Activated CD8-positive, alpha-beta memory T cell treated with anti-CD3 and anti-CD28 coated beads for 36 hours (primary cell): ENCODE measurements around the gene NFYB. TPM values are rescaled to one million over a fixed set of nuclear protein-coding genes. Genes with fewer than 3 reads are reported as not detected.
"Not testable (repeated sequence)": the region's sequence is repeated elsewhere in the genome, so short reads cannot be mapped to it uniquely, and the experiment has no call there.

Source experiments
- CTCF ChIA-PET: fragments of 350-600 bp; sonication (Branson Sonifier 250); formaldehyde crosslinking; loops from one replicate; lab custom pipeline; 2021; ENCODE audit warnings: antibody characterized with exemption; lab: Charles Lee
- POLR2A ChIA-PET: fragments of 350-600 bp; sonication (Branson Sonifier 250); formaldehyde crosslinking; loops from one replicate; lab custom pipeline; 2021; ENCODE audit warnings: antibody characterized with exemption; lab: Charles Lee
- total RNA-seq, 2 experiments: library from RNA; stranded (reverse); gene quantifications; one replicate each; pipeline ENCODE4 v1.2.3, GENCODE V29; 2021

NFYB gene
- total RNA-seq, 2 experiments from 2014 or later: 26.2 to 29.6 TPM

DNA sequence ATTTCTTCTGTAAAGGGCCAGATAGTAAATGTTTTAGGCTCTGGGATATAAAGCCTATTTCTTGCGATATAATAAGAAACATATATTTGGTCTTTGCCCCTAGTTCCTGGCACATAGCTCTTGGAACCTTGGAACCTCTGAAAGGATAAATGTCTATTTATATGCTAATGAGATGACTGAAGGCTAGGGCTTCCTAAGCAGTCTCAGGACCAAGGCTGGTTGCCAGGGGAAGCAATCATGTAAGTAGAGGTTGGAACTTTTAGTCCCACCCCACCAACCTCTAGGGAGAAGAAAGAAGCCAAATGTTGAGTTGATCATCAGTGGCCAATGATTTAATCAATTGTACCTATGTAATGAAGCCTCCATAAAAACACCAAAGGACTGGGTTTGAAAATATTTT is 26.6 kb upstream of the NFYB start:
- CTCF ChIA-PET: no interaction called here
- POLR2A ChIA-PET: no interaction called here

DNA sequence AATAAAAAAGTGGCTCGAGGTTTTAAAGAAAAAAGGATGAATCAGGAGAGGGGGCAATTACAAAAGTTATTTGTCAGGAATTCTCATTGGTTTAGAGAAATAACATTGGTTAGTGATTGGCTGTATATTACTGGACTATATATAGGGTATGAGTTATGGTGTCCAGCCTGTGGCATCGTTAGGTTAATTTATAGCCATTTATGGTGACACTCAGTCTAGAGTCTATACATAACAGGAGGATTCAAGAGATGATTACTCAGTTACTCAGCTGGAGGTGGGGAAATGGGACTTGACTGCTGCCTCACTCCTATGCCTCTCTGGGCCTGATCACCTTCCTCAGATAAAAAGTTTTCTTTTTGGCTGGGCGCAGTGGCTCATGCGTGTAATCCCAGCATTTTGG is 25.6 kb upstream of the NFYB start:
- POLR2A ChIA-PET: no interaction called here

DNA sequence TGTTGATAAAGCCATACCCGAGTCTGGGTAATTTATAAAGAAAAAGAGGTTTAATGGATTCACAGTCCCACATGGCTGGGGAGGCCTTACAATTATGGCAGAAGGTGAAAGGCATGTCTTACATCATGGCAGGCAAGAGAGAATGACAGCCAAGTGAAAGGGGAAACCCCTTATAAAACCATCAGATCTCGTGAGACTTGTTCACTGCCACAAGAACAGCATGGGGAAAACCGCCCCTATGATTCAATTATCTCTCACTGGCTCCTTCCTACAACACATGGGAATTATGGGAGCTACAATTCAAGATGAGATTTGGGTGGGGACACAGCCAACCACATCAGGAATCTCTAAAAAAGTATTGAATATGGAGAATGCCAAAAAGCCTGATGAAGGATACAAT is 25.0 kb upstream of the NFYB start:
- POLR2A ChIA-PET, CTCF ChIA-PET: not testable (repeated sequence)

More for the DNA sequence above, 25.6 kb upstream of the NFYB start:
- CTCF ChIA-PET: no interaction called here

DNA sequence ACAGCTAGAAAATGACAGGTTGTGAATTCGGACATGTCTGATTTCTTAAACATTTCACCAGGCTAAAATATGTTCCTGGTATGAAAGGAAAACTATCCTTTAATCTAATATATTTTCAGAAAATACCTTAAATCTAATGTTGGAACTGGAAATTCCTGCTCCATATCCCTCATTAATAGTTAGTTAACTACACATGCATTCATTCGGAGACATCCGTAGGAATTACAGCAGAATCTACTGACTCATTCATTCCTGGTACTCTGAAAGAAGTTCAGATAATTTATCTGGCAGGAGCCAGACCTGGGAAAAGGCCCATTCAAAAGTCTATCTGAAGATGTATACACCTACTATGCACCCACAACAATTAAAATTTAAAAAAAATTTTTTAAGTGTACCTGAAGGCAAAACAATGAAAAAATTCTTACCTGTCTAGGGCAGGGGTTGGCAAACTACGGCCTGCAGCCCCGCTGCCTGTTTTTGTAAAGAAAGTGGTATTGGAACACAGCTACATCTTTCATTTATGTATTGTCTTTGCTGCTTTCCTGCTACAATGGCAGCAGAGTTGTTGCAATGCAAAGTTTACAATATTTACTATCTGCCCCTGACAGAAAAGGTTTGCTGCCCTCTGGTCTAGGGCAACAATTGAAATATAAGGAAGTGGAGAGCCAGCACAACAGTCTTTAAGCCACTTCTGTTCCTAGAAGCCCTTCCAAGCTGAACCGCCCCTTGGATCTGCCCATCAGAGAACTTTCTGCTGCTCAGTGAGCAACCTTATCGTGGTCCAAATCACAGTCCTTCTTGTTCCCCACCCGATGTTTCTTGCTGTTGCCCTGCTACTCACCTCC is 17.9 kb upstream of the NFYB start:
- CTCF ChIA-PET: no interaction called here
- POLR2A ChIA-PET: no interaction called here

DNA sequence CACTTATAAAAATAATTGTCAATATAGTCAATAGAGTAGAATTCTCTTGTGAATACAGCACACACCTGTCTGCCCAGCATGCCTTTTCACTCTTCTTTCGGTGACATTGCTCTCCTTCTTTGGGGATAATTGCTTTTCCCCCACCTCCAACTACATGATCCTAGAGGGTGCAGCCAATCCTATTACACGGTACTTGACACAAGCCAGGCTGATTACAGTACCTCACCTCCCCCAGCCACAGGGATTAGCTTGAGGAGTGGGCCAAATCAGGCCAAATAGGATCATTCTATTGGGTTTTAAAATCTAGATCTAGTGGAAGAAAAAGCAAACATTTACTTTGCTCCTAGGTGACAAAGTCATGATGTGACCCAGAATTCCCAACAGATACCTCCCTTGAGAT is 16.8 kb upstream of the NFYB start:
- CTCF ChIA-PET: no interaction called here
- POLR2A ChIA-PET: interaction anchor here (0.6 kb wide), 2 partner anchors 29 to 906 kb away, joined by 6 to 10 read pairs; no protein-coding TSS in a partner anchor

DNA sequence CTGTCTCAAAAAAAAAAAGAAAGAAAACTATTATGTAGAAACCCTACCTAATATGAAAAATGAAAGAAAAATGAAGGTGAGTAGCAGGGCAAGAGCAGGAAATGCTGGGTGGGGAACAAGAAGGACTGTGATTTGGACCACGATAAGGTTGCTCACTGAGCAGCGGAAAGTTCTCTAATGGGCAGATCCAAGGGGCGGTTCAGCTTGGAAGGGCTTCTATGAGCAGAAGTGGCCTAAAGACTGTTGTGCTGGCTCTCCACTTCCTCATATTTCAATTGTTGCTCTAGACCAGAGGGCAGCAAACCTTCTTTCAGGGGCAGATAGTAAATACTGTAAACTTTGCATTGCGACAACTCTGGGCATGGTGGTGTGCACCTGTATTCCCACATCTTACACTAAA is 16.3 kb upstream of the NFYB start:
- ChIA-PET POLR2A (interaction anchor here (0.6 kb wide), 1 partner anchor 906 kb away, joined by 10 read pairs; no protein-coding TSS in a partner anchor), CTCF (no interaction called here)

DNA sequence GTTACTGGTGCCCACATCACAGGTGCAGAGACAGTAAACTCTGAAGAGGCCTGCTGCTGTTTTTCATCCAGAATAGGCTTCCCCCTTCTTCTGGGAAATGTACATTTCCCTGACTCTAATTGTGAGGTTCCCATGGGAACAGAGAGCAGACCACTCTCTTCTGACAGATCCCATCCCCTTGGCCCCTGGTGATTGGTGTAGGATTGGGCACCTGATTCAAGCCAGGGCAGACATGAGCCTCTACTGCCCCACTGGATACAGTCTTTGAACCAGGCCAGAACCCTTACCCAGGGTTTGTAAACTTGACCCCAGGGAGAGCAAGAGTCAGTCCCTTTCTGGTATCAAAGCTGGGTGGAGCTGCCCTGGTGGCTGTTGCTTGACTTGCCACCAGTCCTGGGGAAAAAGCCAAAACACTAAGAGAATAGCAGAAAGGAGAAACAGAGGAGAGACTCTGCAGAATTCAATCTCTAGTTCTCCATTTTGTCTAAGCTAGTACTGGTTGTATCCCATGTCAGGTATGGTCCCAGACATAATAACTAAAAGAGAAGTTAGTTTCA is 14.8 kb upstream of the NFYB start:
- CTCF ChIA-PET: no interaction called here
- POLR2A ChIA-PET: no interaction called here

DNA sequence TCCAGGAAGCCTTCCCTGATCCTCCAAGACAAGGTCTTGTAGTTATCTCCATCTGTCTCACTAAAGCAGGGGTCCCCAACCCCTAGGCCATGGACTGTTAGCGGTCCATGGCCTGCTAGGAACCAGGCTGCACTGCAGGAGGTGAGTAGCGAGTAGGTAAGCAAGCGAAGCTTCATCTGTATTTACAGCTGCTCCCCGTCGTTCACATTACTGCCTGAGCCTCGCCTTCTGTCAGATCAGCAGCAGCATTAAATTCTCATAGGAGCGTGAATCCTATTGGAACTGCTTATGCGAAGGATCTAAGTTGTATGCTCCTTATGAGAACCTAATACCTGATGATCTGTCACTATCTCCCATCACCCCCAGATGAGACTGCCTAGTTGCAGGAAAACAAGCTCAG is 12.4 kb upstream of the NFYB start:
- ChIA-PET CTCF (no interaction called here), POLR2A (no interaction called here)

DNA sequence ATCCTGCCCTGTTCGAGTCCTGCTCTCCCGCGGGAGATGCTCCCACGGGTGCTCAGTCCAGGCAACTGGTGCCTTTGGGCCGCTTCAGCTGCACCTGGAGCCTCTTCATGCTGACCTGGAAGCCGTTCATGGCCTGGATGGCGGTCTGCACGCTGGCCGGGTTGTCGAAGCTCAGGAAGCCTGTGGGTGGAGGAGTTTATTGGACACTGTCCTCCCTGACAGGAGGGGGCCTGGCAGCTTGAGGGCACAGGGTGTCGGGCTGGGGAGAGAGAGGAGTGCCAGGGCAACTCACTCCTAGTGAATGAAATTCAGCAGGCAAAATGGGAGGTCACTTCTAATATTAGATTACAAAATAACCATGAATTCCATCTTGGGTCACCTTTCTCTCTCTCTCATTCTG is 9.3 kb upstream of the NFYB start:
- ChIA-PET CTCF (no interaction called here), POLR2A (no interaction called here)

DNA sequence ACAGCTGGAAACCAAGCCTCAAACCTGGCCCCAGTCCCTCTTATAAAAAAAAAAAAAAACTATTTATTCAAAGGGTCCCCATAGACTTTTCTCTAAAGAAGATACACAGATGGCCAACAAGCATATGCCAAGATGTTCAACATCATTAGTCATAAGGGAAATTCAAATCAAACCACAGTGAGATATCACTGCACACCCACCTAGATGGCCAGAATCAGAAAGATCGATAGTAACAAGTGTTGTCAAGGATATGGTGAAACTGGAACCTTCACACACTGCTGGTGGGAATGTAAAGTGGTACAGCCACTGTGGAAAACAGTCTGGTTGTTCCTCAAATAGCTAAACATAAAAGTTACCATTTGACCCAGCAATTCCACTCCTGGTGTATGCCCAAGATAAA is 5.9 kb upstream of the NFYB start:
- ChIA-PET CTCF (interaction anchor here (0.9 kb wide), 1 partner anchor 87 kb away, joined by 3 read pairs; no protein-coding TSS in a partner anchor), POLR2A (no interaction called here)

DNA sequence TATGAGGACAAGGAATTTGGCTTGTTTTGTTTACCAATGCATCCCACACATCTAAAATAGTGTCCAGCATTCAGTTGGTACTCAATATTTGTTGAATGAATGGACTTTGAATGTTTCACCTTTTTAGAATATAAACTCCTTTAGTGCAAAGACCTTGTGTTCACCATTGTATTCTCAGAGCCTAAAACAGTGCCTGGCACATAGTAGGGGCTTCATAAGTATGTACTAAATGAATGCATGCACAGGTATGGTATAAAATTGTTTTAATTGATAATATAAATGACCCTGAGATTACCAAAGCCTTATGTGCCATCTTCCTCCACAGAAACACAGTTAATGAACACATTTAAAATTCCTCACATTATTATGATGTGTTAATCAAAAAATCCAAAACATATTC is 5.0 kb upstream of the NFYB start:
- CTCF ChIA-PET: no interaction called here
- POLR2A ChIA-PET: no interaction called here

DNA sequence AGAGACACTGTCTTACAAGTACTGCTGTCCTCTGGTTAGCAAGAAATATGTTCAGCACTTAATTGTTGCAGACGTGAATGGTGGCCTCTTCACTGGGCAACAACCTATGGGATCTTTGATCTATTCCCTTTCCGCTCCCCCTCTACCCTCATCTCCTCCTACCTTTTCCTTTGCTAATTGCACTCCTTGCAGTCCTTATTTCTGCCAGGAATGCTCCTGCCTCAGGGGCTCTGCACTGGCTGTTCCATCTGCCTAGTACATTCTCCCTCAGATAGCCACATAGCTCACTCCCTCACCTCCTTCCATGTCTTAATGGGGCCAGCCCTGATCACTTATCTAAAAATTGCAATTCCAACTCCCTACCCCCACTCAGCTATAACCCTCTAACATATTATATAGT is 4.5 kb upstream of the NFYB start:
- ChIA-PET CTCF (no interaction called here), POLR2A (interaction anchor here (0.6 kb wide), 1 partner anchor 213 kb away, joined by 3 read pairs; no protein-coding TSS in a partner anchor)

DNA sequence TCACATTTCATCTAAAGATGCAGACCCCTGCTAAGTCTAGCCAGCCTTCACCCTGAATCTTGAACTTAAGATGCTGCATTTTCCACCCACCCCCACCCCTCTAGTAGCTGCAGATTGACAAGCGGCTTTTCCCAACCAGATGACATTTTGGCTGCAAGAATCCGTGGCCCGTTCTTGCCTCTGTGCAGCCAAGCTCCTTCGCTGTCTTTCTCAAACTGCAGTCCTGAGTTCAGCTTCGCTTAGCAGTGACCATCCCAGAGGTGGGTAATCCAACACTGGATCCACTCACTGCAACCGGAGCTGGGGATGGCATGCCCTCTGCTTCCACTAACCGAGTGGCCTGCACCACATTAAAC is 765 bp upstream of the NFYB start:
- POLR2A ChIA-PET: interaction anchor here (0.5 to 2.2 kb wide), 7 partner anchors 42 to 173 kb away, joined by 3 to 18 read pairs (median 5); partner anchors contain the start of genes EID3, HCFC2 and TDG
- CTCF ChIA-PET: interaction anchor here (1.3 to 1.6 kb wide), 2 partner anchors 74 to 209 kb away, joined by 3 to 4 read pairs; partner anchors contain the start of gene HCFC2

DNA sequence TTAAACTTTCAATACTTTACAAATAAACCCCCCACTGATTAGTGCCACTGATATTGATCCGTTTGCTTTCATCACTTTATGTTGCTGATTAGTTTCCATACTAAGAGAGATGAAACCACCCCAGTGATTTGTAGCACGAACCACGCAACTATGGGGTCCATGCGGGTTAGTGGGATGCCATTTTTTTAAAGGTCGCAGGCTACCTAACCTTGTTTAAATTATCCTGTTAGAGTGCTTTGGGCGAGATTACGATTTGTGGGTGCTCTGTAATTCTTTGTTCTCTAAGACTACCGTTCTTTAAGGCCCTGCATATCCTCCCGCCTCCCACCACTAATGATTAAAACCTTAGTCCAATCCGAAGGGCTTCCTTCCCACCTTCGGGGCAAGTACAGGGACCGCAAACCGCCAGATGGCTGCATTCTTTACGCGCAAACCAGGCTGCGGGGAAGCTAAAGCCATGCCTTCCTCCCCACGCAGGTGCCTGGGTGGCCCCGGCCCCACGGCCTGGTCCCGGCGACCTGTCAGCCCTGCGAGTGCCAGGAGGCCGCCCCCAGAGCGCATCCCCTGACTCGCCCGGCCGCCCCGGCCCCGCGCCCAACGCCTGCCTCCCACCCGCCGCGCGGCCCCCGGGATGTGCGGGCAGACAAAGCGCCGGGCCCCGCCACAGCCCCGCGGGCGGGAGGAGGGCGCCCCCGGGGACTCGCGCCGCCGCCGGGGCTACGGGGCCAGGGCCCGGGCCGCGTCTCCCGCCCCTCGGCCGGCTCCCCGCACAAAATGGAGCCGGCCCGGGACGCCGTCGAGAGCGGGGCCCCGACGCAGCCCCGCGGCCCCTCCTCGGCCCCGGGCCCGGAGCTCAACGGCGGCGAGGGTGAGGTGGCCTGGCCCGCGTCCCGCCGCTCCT is 759 bp downstream of the NFYB start:
- CTCF ChIA-PET: interaction anchor here (1.0 to 1.6 kb wide), 3 partner anchors 9 to 208 kb away, joined by 3 to 4 read pairs (median 3); partner anchors contain the start of gene HCFC2
- POLR2A ChIA-PET: interaction anchor here (0.9 to 2.2 kb wide), 10 partner anchors 41 to 297 kb away, joined by 3 to 18 read pairs (median 5); partner anchors contain the start of genes EID3, HCFC2, HSP90B1 and NT5DC3

DNA sequence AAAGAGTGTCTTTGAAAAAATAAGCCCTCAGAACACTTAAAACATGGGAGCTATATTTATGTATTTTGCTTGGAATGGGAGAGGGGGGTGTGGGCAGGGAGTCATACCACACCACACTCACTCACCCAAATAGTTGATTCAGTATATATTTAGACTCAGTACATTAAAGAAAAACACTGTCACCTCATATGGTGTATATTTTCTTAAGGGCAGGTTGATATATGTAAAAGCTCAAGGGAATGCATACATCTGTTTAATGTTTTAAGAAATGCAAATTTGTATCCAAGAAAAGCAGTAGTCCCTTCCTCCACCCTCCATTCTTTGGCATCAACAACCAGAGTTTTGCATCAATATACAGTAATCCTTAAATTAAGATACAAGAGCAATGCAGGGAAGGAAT is 1.4 kb downstream of the NFYB start:
- POLR2A ChIA-PET: interaction anchor here (1.0 kb wide), 1 partner anchor 152 kb away, joined by 5 read pairs; no protein-coding TSS in a partner anchor
- CTCF ChIA-PET: no interaction called here

DNA sequence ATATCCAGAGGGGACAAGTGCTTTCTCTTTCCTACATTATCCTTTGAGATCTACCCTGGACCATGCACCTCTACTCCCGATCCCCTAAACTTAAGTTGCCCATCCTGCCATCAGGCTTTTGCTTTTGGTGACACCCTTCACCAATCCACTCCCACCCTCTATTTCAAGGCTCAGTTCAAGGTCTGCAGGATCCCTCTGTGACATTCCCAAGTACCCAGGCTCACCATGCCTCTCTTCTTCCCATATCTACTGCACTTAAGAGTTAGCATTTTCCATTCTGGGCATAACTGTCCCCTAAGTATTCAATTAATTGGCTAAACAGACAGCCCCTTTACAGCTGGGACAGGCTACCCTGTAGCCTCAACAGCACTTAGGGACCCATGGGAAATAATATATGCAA is 3.1 kb downstream of the NFYB start:
- CTCF ChIA-PET: no interaction called here

DNA sequence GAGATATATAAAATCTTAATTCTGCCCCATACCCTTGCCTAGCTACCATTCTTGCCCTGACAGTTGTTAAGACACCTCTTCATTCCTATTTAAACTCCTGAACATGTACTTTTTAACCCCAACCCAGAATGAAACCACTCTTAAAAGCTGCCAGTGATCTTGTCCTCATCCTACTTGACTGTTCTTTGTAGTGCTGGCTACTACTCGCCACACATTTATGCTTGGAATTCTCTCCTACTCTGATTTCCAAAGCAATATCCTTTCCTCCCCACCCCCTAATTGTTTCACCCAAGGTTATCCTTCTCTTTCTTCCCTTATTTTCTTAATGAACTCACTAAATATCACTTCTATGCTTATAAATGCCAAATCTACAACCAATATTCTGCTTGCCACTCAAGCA is 4.1 kb downstream of the NFYB start:
- ChIA-PET POLR2A (no interaction called here), CTCF (interaction anchor here (0.6 kb wide), 1 partner anchor 1221 kb away, joined by 4 read pairs; no protein-coding TSS in a partner anchor)

More for the DNA sequence above, 3.1 kb downstream of the NFYB start:
- POLR2A ChIA-PET: no interaction called here

DNA sequence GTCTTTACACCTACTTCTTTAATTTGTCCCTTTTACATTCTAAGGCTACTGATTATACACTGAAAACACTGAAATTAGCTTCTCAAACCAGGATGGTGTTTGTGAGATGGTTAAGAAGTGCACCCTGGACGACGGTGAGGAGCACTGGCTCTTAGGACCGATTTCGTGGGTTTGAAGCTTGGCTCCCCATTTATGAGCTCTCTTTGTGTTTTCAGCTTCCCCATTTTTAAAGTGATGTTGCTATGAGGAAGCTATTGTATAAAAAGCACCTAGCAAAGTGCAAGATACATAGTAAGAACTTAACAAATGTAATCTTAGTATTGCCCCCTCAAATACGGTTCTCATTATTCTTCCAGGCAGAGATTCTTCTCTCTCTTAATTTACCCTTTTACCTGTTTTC is 4.7 kb downstream of the NFYB start:
- POLR2A ChIA-PET: no interaction called here
- CTCF ChIA-PET: interaction anchor here (0.6 kb wide), 1 partner anchor 1222 kb away, joined by 4 read pairs; no protein-coding TSS in a partner anchor

DNA sequence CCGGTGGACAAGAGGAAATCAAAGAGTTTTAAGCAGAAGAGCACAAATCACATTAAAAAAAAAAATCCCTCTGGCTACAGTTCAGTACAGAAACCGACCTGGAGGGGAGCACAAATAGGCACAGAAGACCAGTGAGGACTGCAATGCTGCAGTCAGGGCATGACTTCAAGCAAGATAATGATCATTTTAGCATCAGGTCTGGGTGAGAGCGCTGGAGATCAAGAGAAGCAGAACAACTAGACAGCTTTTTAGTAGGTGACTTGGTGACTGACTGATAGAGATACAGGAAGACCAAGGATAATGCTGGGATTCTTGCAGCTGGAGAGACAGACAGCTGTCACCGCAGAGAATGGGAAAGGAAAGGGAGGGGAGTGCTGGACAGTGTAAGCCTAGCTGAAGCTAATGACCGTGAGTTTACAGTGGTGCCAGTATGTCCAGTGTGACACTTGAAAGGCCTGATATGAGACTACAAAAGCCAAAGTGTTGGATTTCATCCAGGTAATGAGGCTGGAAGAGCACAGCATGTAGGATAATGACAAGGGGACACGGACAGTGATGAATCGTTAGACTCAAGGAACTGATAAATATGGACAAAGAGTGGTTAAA is 5.6 kb downstream of the NFYB start:
- CTCF ChIA-PET: no interaction called here
- POLR2A ChIA-PET: no interaction called here
